ENCODE data around the gene TSSK2. TPM values are rescaled to one million over a fixed set of nuclear protein-coding genes. Genes with fewer than 3 reads are reported as not detected.

The TSSK2 gene
- total RNA-seq, 2 experiments from 2014 or later = not detected

DNA sequence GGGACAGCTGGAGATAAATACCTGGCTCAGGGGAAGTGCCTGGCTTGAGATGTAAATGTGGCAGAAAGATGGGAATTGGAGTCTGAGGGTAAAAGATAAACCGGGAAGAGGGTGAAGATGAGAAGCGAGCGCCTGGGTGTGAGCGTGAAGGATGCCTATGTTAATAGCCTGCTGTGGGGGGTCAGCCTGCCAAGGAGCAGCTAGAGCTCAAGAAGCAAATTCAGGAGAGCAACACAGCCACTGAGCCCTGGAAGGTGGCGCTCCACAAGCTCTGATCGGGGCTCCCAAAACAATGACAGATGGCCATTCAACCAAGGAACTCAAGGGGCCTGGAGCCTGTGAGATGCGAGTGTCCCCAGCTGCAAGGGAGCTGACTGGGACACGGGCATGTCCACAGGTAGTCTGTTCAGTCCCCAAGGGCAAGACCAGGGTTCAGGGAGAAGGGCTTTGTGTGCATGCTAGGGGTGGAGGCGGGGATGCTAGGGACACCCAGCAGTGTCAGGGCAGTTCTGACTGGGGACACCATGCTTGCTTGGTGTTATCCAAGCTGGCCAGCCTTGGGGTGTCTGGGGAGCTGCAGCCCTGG is 16.2 kb downstream of the TSSK2 start:
- no TSS peak for BruUV-seq (replicated peaks)
- no peaks in the 10 kb centered on the region for H3K9me3 ChIP-seq (ENCODE audit: low read length)
- TF ChIP-seq CTCF (conservative IDR thresholded peaks at IDR 0.05; ENCODE audit: low read length) (no peak), EZH2phosphoT487 (IDR thresholded peaks at IDR 0.05; ENCODE audit: borderline replicate concordance, low read depth, low read length) (no peak)
- ChIA-PET POLR2A (interaction anchor here (0.6 kb wide), 1 partner anchor 19 kb away, joined by 3 read pairs; no protein-coding TSS in a partner anchor), CTCF (ENCODE audit: unreplicated experiment) (no interaction called here)
- intact Hi-C loops (cut with micrococcal nuclease; ENCODE audit: unreplicated experiment) = loop anchor here (10.0 kb wide), 1 partner anchor 288 kb away; the partner anchor contains the start of genes HIRA and MRPL40
- peaks cover 13% of the 10 kb centered on the region; the same call in 1 of the 2 replicates for H3K79me2 ChIP-seq (ENCODE audit: insufficient read depth, low read depth, low read length)
- H3K36me3 ChIP-seq (ENCODE audit: insufficient read depth, low read length) = peaks cover 3% of the 10 kb centered on the region; the same call in 1 of the 2 replicates
- H3K4me3 ChIP-seq (ENCODE audit: low read depth, low read length, poor library complexity, severe bottlenecking) = no peak overlapping the region
- no peak overlapping the region for H3K4me2 ChIP-seq (ENCODE audit: low read length)
- no peak for DNase-seq (ENCODE audit: low spot score)
- H4K20me1 ChIP-seq (ENCODE audit: insufficient read depth, low read length) = no peaks in the 10 kb centered on the region
- H3K27ac ChIP-seq (ENCODE audit: low read depth, low read length, poor library complexity, severe bottlenecking) = no peak overlapping the region
- H3K9me2 ChIP-seq (ENCODE audit: insufficient read depth, low read length) = no peaks in the 10 kb centered on the region
- H2AFZ ChIP-seq (ENCODE audit: low read length) = no peak overlapping the region
- peaks cover 9% of the 10 kb centered on the region for H3K4me1 ChIP-seq (ENCODE audit: insufficient read depth, low read length, poor library complexity, severe bottlenecking)

GRCh38 chr22:19148417-19149046 is 17.4 kb downstream of the TSSK2 start:
- no peak overlapping the region for H3K4me2 ChIP-seq (ENCODE audit: low read length)
- POLR2A ChIA-PET = no interaction called here

More at GRCh38 chr22:19148417-19149046, 17.4 kb downstream of the TSSK2 start:
- Histone ChIP-seq H3K9me3 (ENCODE audit: low read length) (no peaks in the 10 kb centered on the region), H3K4me3 (ENCODE audit: low read depth, low read length, poor library complexity, severe bottlenecking) (no peak overlapping the region), H4K20me1 (ENCODE audit: insufficient read depth, low read length) (no peaks in the 10 kb centered on the region), H3K79me2 (ENCODE audit: insufficient read depth, low read depth, low read length) (peaks cover 7% of the 10 kb centered on the region; the same call in 1 of the 2 replicates), H3K36me3 (ENCODE audit: insufficient read depth, low read length) (no peaks in the 10 kb centered on the region), H3K9me2 (ENCODE audit: insufficient read depth, low read length) (no peaks in the 10 kb centered on the region), H3K27ac (ENCODE audit: low read depth, low read length, poor library complexity, severe bottlenecking) (no peak overlapping the region), H2AFZ (ENCODE audit: low read length) (no peak overlapping the region), H3K4me1 (ENCODE audit: insufficient read depth, low read length, poor library complexity, severe bottlenecking) (peaks cover 4% of the 10 kb centered on the region)
- intact Hi-C loops (cut with micrococcal nuclease; ENCODE audit: unreplicated experiment) = loop anchor here (10.0 kb wide), 1 partner anchor 286 kb away; the partner anchor contains the start of genes HIRA and MRPL40
- CTCF ChIA-PET (ENCODE audit: unreplicated experiment) = no interaction called here
- DNase-seq (ENCODE audit: low spot score) = no peak
- TF ChIP-seq EZH2phosphoT487 (IDR thresholded peaks at IDR 0.05; ENCODE audit: borderline replicate concordance, low read depth, low read length) (no peak), CTCF (conservative IDR thresholded peaks at IDR 0.05; ENCODE audit: low read length) (no peak)
- no TSS peak for BruUV-seq (replicated peaks)
